Measurements from ENCODE around the gene JPT2. TPM values are rescaled to one million over a fixed set of nuclear protein-coding genes. Genes with fewer than 3 reads are reported as not detected.
"Not testable (repeated sequence)": the region's sequence is repeated elsewhere in the genome, so short reads cannot be mapped to it uniquely, and the experiment has no call there.

JPT2 gene
- total RNA-seq, 3 donors from 2014 or later = 44.0 to 58.5 (median 57.3) TPM

DNA sequence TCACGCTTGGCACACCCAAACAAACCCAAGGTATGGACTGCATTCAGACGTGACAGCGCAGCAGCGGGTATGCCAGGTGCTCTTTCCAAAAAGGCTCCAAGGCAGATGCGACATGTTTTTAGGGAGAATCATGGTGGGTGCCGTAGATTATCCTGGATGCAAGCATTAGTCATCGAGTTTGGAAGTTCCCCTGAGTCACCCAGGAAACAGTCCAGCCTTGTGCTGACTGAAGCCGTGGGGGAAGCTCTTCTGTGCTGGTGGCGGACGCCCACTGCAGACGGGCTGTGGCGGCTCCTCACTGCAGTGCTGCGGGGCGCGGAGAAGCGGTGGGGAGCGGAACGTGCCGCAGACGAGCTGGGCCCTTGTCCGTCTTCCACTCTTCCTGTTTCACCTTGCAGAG, 13.9 kb downstream of the JPT2 start:
- TF ChIP-seq, protein P1, sequence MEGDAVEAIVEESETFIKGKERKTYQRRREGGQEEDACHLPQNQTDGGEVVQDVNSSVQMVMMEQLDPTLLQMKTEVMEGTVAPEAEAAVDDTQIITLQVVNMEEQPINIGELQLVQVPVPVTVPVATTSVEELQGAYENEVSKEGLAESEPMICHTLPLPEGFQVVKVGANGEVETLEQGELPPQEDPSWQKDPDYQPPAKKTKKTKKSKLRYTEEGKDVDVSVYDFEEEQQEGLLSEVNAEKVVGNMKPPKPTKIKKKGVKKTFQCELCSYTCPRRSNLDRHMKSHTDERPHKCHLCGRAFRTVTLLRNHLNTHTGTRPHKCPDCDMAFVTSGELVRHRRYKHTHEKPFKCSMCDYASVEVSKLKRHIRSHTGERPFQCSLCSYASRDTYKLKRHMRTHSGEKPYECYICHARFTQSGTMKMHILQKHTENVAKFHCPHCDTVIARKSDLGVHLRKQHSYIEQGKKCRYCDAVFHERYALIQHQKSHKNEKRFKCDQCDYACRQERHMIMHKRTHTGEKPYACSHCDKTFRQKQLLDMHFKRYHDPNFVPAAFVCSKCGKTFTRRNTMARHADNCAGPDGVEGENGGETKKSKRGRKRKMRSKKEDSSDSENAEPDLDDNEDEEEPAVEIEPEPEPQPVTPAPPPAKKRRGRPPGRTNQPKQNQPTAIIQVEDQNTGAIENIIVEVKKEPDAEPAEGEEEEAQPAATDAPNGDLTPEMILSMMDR (IDR thresholded peaks at IDR 0.05) = no peak
- DNase-seq (no peak), ATAC-seq (no peak)
- intact Hi-C loops (cut with DNase I, micrococcal nuclease) = no loop called here
- no peaks in the 10 kb centered on the region for H3K4me1 ChIP-seq (ENCODE audit: low read depth)
- H3K36me3 ChIP-seq (ENCODE audit: low read depth) = no peaks in the 10 kb centered on the region
- no peak overlapping the region for H3K4me3 ChIP-seq
- no peaks in the 10 kb centered on the region for H3K9me3 ChIP-seq

DNA sequence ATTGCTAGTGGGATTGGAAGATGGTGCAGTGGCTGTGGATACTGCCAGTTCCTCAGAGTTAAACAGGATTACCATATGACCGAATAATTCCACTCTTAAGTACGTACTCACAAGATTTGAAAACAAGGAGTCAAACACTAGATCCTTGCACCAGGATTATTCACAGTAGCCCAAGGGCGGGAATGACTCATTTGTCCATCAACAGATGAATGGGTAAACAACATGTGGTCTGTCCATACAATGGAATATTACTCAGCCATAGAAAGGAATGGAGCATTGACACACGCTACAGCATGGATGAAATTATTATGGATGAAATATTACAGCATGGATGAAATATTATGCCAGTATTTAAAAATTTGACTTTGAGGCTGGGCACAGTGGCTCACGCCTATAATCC, 18.8 kb downstream of the JPT2 start:
- no peaks in the 10 kb centered on the region for H3K36me3 ChIP-seq (ENCODE audit: low read depth)
- TF ChIP-seq, protein P1 (IDR thresholded peaks at IDR 0.05) = no peak
- no peaks in the 10 kb centered on the region for H3K4me1 ChIP-seq (ENCODE audit: low read depth)
- no peaks in the 10 kb centered on the region for H3K9me3 ChIP-seq
- ATAC-seq = no peak
- no peak overlapping the region for H3K4me3 ChIP-seq
- intact Hi-C loops (cut with DNase I, micrococcal nuclease) = no loop called here
- no peak for DNase-seq

DNA sequence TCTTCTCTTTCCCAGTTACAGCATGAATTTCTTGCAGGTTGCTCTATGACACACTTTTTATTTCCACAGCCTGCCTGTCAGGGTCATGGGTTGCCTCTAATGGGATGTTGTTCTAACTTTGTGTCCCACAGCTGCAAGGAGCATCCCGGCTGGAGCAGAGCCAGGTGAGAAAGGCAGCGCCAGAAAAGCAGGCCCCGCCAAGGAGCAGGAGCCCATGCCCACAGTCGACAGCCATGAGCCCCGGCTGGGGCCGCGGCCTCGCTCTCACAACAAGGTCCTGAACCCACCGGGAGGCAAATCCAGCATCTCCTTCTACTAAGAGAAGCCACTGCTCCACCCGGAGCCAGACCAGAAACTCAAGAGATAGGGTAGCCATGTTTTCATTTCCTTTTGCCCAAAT, 20.6 kb downstream of the JPT2 start:
- DNase-seq (no peak), ATAC-seq (no peak)
- no peak overlapping the region for H3K4me3 ChIP-seq
- intact Hi-C loops (cut with DNase I, micrococcal nuclease) = no loop called here
- no peaks in the 10 kb centered on the region for H3K4me1 ChIP-seq (ENCODE audit: low read depth)
- TF ChIP-seq, protein P1 (IDR thresholded peaks at IDR 0.05) = no peak
- no peaks in the 10 kb centered on the region for H3K36me3 ChIP-seq (ENCODE audit: low read depth)
- H3K9me3 ChIP-seq = no peaks in the 10 kb centered on the region

- no peak for DNase-seq
- no peaks in the 10 kb centered on the region for H3K4me1 ChIP-seq (ENCODE audit: low read depth)
- H3K4me3 ChIP-seq = no peak overlapping the region
- TF ChIP-seq, protein P1 (IDR thresholded peaks at IDR 0.05) = no peak
- ATAC-seq = no peak
- H3K36me3 ChIP-seq (ENCODE audit: low read depth) = no peaks in the 10 kb centered on the region
- intact Hi-C loops (cut with DNase I, micrococcal nuclease) = no loop called here
- no peaks in the 10 kb centered on the region for H3K9me3 ChIP-seq
These were observed 22.2 kb downstream of the JPT2 start for GRCh38 chr16:1700246-1700645.

DNA sequence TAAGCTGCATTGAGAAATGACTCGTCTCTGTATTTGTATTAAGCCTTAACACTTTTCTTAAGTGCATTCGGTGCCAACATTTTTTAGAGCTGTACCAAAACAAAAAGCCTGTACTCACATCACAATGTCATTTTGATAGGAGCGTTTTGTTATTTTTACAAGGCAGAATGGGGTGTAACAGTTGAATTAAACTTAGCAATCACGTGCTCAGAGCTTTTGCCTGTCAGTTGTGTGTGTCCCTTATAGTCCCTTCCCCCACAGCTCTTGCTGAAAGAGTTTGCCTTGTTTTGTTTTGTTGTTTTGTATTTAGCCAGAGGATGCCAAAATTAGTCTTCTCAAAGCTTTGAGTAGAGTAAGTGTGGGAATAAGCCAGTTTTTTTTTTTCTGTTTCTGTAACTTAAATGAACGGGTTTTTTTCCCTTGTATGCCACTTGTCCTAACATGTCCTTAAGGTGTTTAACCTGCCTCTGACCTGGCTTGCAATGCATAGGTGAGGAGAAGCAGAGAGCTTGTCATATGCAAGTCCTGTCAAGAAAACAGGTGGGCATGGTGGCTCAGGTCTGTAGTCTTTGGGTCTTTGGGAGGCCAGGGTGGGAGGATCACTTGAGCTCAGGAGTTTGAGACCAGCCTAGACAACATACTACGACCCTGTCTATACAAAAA, 23.3 kb downstream of the JPT2 start:
- H3K36me3 ChIP-seq (ENCODE audit: low read depth) = no peaks in the 10 kb centered on the region
- H3K4me3 ChIP-seq = no peak overlapping the region
- H3K9me3 ChIP-seq = no peaks in the 10 kb centered on the region
- intact Hi-C loops (cut with DNase I, micrococcal nuclease) = no loop called here
- TF ChIP-seq, protein P1 (IDR thresholded peaks at IDR 0.05) = no peak
- ATAC-seq (no peak), DNase-seq (no peak)
- H3K4me1 ChIP-seq (ENCODE audit: low read depth) = no peaks in the 10 kb centered on the region

GRCh38 chr16:1705324-1705687, 27.2 kb downstream of the JPT2 start:
- peaks cover 11% of the 10 kb centered on the region for H3K4me1 ChIP-seq (ENCODE audit: low read depth)
- intact Hi-C loops (cut with DNase I, micrococcal nuclease); DNase-seq: not testable (repeated sequence)

More at GRCh38 chr16:1705324-1705687, 27.2 kb downstream of the JPT2 start:
- H3K4me3 ChIP-seq = peak overlapping the region; percentile 78
- H3K36me3 ChIP-seq (ENCODE audit: low read depth); H3K9me3 ChIP-seq: not testable (repeated sequence)
- ATAC-seq = peak; percentile 28

All from mucosa of descending colon (tissue), 3 donors.